Hindlimb muscle (tissue), 1 donor: ENCODE results near the gene MAG. TPM values are rescaled to one million over a fixed set of nuclear protein-coding genes. Genes with fewer than 3 reads are reported as not detected.

ENCODE experiments used
- DNase-seq: peaks from one replicate; pipeline ENCODE4 v3.0.0-alpha.2; 2013
- polyA plus RNA-seq: library from polyadenylated mRNA; unstranded; fragments of 120-200 nt; gene quantifications from one replicate; pipeline ENCODE4 v1.2.1, GENCODE V29; 2013; ENCODE audit not compliant: insufficient read length

The MAG gene
- polyA plus RNA-seq, 1 donor = 0.84 TPM

GRCh38 chr19:35318679-35319448 lies 26.9 kb downstream of the MAG start:
- no peak for DNase-seq

- DNase-seq = no peak
Observed at GRCh38 chr19:35320065-35320713, 28.2 kb downstream of the MAG start.

GRCh38 chr19:35321291-35321690 lies 29.3 kb downstream of the MAG start:
- no peak for DNase-seq

- DNase-seq = no peak
Observed at GRCh38 chr19:35322014-35322413, 30.1 kb downstream of the MAG start.

- DNase-seq = no peak
Observed at GRCh38 chr19:35327642-35328041, 35.7 kb downstream of the MAG start.

- no peak for DNase-seq
Observed at GRCh38 chr19:35328851-35329285, 36.9 kb downstream of the MAG start, which contains the start of gene CD22. CD22 (plus strand) TSS chr19:35329187; CDS start chr19:35332041, 2,854 bp downstream.

- no peak for DNase-seq
Observed at GRCh38 chr19:35329323-35329722, 37.4 kb downstream of the MAG start.

- DNase-seq = no peak
Observed at GRCh38 chr19:35330475-35330874, 38.5 kb downstream of the MAG start.

GRCh38 chr19:35331551-35332214 lies 39.7 kb downstream of the MAG start:
- no peak for DNase-seq

GRCh38 chr19:35332817-35333216 lies 40.9 kb downstream of the MAG start:
- DNase-seq = no peak

- DNase-seq = no peak
Observed at GRCh38 chr19:35334144-35334753, 42.3 kb downstream of the MAG start.

GRCh38 chr19:35336166-35336955 lies 44.4 kb downstream of the MAG start:
- no peak for DNase-seq

- no peak for DNase-seq
Observed at GRCh38 chr19:35337097-35337983, 45.4 kb downstream of the MAG start.

GRCh38 chr19:35337984-35338296 lies 46.0 kb downstream of the MAG start:
- DNase-seq = no peak

- no peak for DNase-seq
Observed at GRCh38 chr19:35340431-35340830, 48.5 kb downstream of the MAG start.

- no peak for DNase-seq
Observed at GRCh38 chr19:35341006-35341405, 49.0 kb downstream of the MAG start.

GRCh38 chr19:35341565-35342225 lies 49.7 kb downstream of the MAG start:
- DNase-seq = no peak

- DNase-seq = no peak
Observed at GRCh38 chr19:35342430-35342829, 50.5 kb downstream of the MAG start.

GRCh38 chr19:35344511-35345031 lies 52.6 kb downstream of the MAG start:
- no peak for DNase-seq

- no peak for DNase-seq
Observed at GRCh38 chr19:35345671-35346111, 53.7 kb downstream of the MAG start.
